RPMI7951 (cell line): ENCODE data around the gene CPLANE2. TPM values are rescaled to one million over a fixed set of nuclear protein-coding genes. Genes with fewer than 3 reads are reported as not detected.
"Not testable (repeated sequence)": the region's sequence is repeated elsewhere in the genome, so short reads cannot be mapped to it uniquely, and the experiment has no call there.

ENCODE experiments used
- DNase-seq: peaks from one replicate; pipeline ENCODE4 v3.0.0-alpha.2; 2012; ENCODE audit warnings: low read depth
- total RNA-seq: library from RNA; depleted of rRNA; stranded (reverse); fragments of >200 nt; shearing (Covaris generic); gene quantifications from 2 replicates; pipeline ENCODE4 v1.2.3, GENCODE V29; 2014

The CPLANE2 gene
- total RNA-seq, 1 experiment from 2014 or later: 2.4 TPM

GRCh38 chr1:16209132-16209846, 27.7 kb downstream of the CPLANE2 start:
- DNase-seq: no peak

- no peak for DNase-seq
Observed at GRCh38 chr1:16208270-16208987, 28.6 kb downstream of the CPLANE2 start.

GRCh38 chr1:16207318-16208269, 29.4 kb downstream of the CPLANE2 start:
- no peak for DNase-seq

GRCh38 chr1:16206547-16207317, 30.3 kb downstream of the CPLANE2 start:
- peak; percentile 98 for DNase-seq

- no peak for DNase-seq
Observed at GRCh38 chr1:16205891-16206546, 31.0 kb downstream of the CPLANE2 start.

- DNase-seq: no peak
Observed at GRCh38 chr1:16205334-16205671, 31.7 kb downstream of the CPLANE2 start.

- no peak for DNase-seq
Observed at GRCh38 chr1:16204634-16205333, 32.2 kb downstream of the CPLANE2 start.

GRCh38 chr1:16204216-16204615, 32.8 kb downstream of the CPLANE2 start:
- DNase-seq: no peak

- no peak for DNase-seq
Observed at GRCh38 chr1:16203550-16203949, 33.4 kb downstream of the CPLANE2 start.

- no peak for DNase-seq
Observed at GRCh38 chr1:16202281-16203210, 34.4 kb downstream of the CPLANE2 start.

- no peak for DNase-seq
Observed at GRCh38 chr1:16199700-16200099, 37.3 kb downstream of the CPLANE2 start.

GRCh38 chr1:16199157-16199501, 37.9 kb downstream of the CPLANE2 start:
- no peak for DNase-seq

GRCh38 chr1:16198444-16199156, 38.4 kb downstream of the CPLANE2 start:
- no peak for DNase-seq

- no peak for DNase-seq
Observed at GRCh38 chr1:16196874-16197273, 40.1 kb downstream of the CPLANE2 start.

- DNase-seq: not testable (repeated sequence)
Observed at GRCh38 chr1:16196139-16196538, 40.8 kb downstream of the CPLANE2 start.

GRCh38 chr1:16195518-16195905, 41.5 kb downstream of the CPLANE2 start:
- DNase-seq: no peak

GRCh38 chr1:16191916-16192546, 45.0 kb downstream of the CPLANE2 start:
- no peak for DNase-seq

- no peak for DNase-seq
Observed at GRCh38 chr1:16191309-16191708, 45.7 kb downstream of the CPLANE2 start.
